Testis (tissue), 2 donors: ENCODE measurements around the gene NLRP12.
A peak's percentile ranks its signal among the peaks of the same experiment; 100 is the strongest.

ENCODE experiments used
- POLR2A ChIP-seq: fragments of 450-650 bp; IDR thresholded peaks from one replicate; pipeline ENCODE4 v1.6.1; 2017; ENCODE audit warnings: antibody characterized with exemption, mild to moderate bottlenecking, moderate library complexity
- TF ChIP-seq, protein P1 (sequence below), 3 experiments: fragments of 450-650 bp in 2 of 3; fragments of 200-600 bp in 1 of 3; sonication (generic) in 1 of 3; IDR thresholded peaks; one replicate each; pipeline ENCODE4 v1.5.1; 2016 to 2019; ENCODE audit warnings: antibody characterized with exemption in 3 of 3, mild to moderate bottlenecking in 2 of 3, moderate library complexity in 1 of 3

DNA sequence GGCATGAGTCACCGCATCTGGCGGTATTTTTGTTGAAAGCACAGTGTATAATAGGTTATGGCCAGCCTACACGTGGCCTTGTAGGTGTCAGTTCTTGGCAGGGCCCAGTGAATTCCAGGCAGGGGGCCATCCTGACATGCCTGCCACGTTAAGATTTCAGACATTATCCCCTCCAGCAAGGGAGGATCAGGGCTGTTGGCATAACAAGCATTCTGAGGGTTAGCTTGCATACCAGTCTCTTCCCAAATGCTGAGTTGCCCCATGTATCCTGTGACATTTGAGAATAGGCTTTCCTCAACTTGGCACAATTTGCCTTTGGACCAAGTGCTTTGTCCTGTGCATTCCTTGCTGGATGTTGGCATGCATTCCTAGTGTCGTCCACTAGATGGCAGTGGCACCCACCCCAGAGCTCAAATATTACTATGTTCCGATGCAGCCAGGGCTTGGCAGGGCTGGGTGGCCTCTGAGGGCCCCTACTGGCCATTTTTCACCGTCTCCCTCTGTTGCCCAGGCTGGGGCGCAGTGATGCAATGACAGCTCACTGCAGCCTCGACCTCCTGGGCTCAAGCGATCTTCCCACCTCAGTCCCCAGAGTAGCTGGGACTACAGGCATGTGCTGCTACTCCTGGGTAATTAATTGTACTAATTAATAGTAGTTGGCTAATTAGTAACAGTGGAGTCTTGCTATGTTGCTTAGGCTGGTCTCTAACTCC lies 31.2 kb downstream of the NLRP12 start:
- TF ChIP-seq, protein P1, sequence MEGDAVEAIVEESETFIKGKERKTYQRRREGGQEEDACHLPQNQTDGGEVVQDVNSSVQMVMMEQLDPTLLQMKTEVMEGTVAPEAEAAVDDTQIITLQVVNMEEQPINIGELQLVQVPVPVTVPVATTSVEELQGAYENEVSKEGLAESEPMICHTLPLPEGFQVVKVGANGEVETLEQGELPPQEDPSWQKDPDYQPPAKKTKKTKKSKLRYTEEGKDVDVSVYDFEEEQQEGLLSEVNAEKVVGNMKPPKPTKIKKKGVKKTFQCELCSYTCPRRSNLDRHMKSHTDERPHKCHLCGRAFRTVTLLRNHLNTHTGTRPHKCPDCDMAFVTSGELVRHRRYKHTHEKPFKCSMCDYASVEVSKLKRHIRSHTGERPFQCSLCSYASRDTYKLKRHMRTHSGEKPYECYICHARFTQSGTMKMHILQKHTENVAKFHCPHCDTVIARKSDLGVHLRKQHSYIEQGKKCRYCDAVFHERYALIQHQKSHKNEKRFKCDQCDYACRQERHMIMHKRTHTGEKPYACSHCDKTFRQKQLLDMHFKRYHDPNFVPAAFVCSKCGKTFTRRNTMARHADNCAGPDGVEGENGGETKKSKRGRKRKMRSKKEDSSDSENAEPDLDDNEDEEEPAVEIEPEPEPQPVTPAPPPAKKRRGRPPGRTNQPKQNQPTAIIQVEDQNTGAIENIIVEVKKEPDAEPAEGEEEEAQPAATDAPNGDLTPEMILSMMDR (IDR thresholded peaks at IDR 0.05): peak; percentile 81 to 88 (median 86)
- TF ChIP-seq POLR2A: no peak
